ENCODE measurements around the gene CDHR3.

CDHR3 gene

GRCh38 chr7:106069471-106070200, 106.6 kb downstream of the CDHR3 start:
- no peak for DNase-seq

- peak; percentile 61 for DNase-seq
These were observed 107.1 kb downstream of the CDHR3 start for GRCh38 chr7:106070201-106070551.

- DNase-seq = peak; percentile 94
These were observed 107.6 kb downstream of the CDHR3 start for GRCh38 chr7:106070567-106071254.

- DNase-seq = no peak
These were observed 108.4 kb downstream of the CDHR3 start for GRCh38 chr7:106071356-106071998.

GRCh38 chr7:106071999-106072714, 109.1 kb downstream of the CDHR3 start:
- DNase-seq = peak; percentile 80

- no peak for DNase-seq
These were observed 109.6 kb downstream of the CDHR3 start for GRCh38 chr7:106072715-106073091.

- no peak for DNase-seq
These were observed 110.6 kb downstream of the CDHR3 start for GRCh38 chr7:106073701-106074100.

GRCh38 chr7:106074257-106074656, 111.2 kb downstream of the CDHR3 start:
- no peak for DNase-seq

- DNase-seq = no peak
These were observed 112.9 kb downstream of the CDHR3 start for GRCh38 chr7:106075937-106076336.

GRCh38 chr7:106076537-106076936, 113.5 kb downstream of the CDHR3 start:
- DNase-seq = no peak

- no peak for DNase-seq
These were observed 117.4 kb downstream of the CDHR3 start for GRCh38 chr7:106080300-106080987.

- no peak for DNase-seq
These were observed 119.2 kb downstream of the CDHR3 start for GRCh38 chr7:106082087-106082854.
